Superior temporal gyrus (tissue), 1 donor: Measurements from ENCODE around the gene RASGRP2.

Source experiments
- DNase-seq: peaks from one replicate; pipeline ENCODE4 v3.0.0-alpha.2; 2016; ENCODE audit errors: extremely low spot score

Gene RASGRP2

GRCh38 chr11:64743591-64744543 is at the start of gene RASGRP2:
TSS of gene RASGRP2 (minus strand) at chr11:64744142. CDS start at chr11:64742866, 1,276 bp downstream.
- DNase-seq = no peak

- no peak for DNase-seq
These were observed 48.5 kb upstream of the RASGRP2 start for GRCh38 chr11:64792482-64792881.

- no peak for DNase-seq
These were observed 47.9 kb upstream of the RASGRP2 start for GRCh38 chr11:64791781-64792291.

GRCh38 chr11:64790205-64791095 is 46.5 kb upstream of the RASGRP2 start:
- DNase-seq = no peak

GRCh38 chr11:64789331-64790204 is 45.6 kb upstream of the RASGRP2 start:
- DNase-seq = no peak

GRCh38 chr11:64788321-64789215 is 44.6 kb upstream of the RASGRP2 start:
- no peak for DNase-seq

GRCh38 chr11:64787526-64788320 is 43.8 kb upstream of the RASGRP2 start:
- DNase-seq = no peak

GRCh38 chr11:64786308-64786707 is 42.4 kb upstream of the RASGRP2 start:
- DNase-seq = no peak

- DNase-seq = no peak
These were observed 41.1 kb upstream of the RASGRP2 start for GRCh38 chr11:64784813-64785581.

GRCh38 chr11:64778473-64779298 is 34.7 kb upstream of the RASGRP2 start, which contains the start of gene SF1:
TSS of gene SF1 (minus strand) at chr11:64778542. CDS start at chr11:64778392, 150 bp downstream.
- peak; percentile 100 for DNase-seq

GRCh38 chr11:64778223-64778472 is 34.2 kb upstream of the RASGRP2 start:
- no peak for DNase-seq

GRCh38 chr11:64777449-64778222 is 33.7 kb upstream of the RASGRP2 start:
- DNase-seq = peak; percentile 86

GRCh38 chr11:64776875-64777274 is 32.9 kb upstream of the RASGRP2 start:
- DNase-seq = no peak

- no peak for DNase-seq
These were observed 32.5 kb upstream of the RASGRP2 start for GRCh38 chr11:64776425-64776824.

- no peak for DNase-seq
These were observed 30.2 kb upstream of the RASGRP2 start for GRCh38 chr11:64774144-64774543.

GRCh38 chr11:64772303-64773018 is 28.5 kb upstream of the RASGRP2 start:
- DNase-seq = no peak
